ENCODE data around the gene POLR3E.
A peak's percentile ranks its signal among the peaks of the same experiment; 100 is the strongest.
"Not testable (repeated sequence)": the region's sequence is repeated elsewhere in the genome, so short reads cannot be mapped to it uniquely, and the experiment has no call there.

The POLR3E gene

DNA sequence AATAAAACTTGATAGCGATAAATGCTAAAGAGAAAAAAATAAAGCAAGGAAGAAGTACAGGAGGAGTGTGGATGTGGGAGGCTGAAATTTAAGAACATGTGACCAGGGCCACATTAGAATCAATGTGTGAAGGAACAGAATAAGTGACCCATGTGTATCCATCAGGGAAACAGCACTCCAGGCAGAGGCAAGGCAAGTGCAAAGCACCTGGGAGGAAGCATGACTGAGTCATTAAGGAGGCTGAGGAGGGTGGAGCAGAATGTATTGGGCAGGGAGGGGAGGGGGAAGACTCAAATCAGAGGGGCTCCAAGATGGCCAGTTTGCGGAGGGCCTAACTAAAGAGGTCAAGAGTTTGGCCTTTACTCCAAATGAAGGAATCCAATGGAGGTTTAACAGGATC lies 69.2 kb downstream of the POLR3E start:
- DNase-seq (ENCODE audit: low read depth in 2 of 2), result no peak

GRCh38 chr16:22366889-22367288 lies 69.7 kb downstream of the POLR3E start:
- no peak for DNase-seq (ENCODE audit: low read depth in 2 of 2)

DNA sequence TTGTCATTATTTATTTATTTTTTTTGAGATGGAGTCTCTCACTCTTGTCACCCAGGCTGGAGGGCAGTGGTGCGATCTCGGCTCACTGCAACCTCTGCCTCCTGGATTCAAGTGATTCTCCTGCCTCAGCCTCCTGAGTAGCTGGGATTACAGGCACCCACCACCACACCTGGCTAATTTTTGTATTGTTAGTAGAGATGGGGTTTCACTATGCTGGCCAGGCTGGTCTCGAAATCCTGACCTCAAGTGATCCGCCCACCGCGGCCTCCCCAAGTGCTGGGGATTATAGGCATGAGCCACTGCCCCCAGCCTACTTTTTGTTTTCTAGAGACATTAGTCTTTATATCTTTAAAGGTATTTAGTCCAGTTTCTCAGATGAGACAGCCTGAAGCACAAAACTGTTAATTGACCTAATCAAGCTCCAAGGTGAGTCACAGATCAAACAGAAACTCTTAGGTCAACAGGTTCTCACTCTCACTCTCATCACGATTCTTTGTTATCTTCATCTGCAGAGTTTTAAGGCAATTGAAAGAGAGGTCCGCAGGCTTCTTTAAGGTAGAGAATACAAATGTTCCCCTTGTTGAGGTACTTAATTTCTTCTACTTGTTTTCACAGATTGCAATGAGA lies 71.1 kb downstream of the POLR3E start:
- DNase-seq (ENCODE audit: low read depth in 2 of 2), result not testable (repeated sequence)

DNA sequence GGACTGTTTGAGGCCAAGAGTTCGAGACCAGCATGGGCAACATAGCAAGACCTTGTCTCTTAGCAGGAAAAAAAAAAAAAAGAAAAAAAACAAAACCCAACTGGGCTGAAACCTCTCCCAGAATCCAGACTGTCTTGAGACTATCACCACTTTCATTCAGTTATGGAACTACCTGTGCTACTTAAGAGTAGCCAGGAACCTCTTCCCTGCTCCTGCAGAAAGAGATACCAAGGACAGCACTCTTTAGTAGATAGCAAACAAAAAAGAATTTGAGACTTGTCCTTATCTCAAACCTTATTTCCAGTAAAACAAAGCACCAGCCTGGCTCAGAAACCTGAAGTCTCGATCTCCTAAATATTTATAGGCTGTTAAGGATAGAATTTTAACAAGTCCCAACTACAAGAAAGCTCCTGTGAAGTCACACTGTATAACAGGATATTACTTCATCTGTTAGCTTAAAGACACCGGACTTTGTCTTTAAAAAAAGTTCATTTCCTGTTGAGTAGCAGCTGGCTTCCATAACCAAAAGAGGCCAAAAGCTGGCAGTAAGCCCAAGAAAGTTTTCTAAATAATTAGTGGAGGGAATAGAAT lies 72.1 kb downstream of the POLR3E start:
- no peak for DNase-seq (ENCODE audit: low read depth in 2 of 2)

- DNase-seq (ENCODE audit: low read depth in 2 of 2), result no peak
Measured at GRCh38 chr16:22370038-22370820, 73.0 kb downstream of the POLR3E start.

DNA sequence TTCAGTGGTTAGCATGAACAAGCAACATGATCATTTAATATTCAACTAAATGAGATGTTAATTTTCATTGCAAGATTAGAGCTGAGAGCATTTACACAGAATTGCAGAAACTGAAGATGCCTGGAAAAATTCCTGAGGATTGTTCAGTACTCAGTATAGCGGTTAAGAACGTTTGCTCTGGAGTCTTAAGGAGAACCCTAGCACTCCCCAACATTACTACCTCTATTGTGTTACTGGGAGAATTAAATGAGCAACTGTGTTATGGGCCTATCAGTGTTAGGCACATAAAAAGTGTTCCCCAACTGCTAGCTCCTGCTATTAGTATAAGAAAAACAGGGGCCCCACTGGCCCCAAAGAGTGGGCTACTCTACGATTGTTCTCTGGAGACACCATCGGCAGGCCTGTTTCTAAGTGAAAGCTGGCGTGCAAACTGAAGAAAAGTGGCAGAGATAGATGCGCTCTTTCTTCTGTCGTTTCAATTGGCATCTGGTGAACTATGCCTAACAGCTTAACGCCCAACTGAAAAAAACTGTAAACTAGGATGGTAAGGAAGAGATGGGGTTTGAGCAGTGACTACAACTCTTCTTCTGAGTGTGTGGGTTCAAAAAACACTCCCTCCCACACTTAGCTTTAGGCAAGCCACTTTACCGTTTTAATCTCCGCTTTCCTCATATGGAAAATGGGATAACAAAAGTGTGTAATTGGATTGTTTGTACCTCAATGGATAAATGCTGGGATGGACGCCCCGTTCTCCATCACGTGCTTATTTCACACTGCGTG lies 75.9 kb downstream of the POLR3E start:
- no peak for DNase-seq (ENCODE audit: low read depth in 2 of 2)

GRCh38 chr16:22373662-22374310 lies 76.6 kb downstream of the POLR3E start:
- no peak for DNase-seq (ENCODE audit: low read depth in 2 of 2)

DNA sequence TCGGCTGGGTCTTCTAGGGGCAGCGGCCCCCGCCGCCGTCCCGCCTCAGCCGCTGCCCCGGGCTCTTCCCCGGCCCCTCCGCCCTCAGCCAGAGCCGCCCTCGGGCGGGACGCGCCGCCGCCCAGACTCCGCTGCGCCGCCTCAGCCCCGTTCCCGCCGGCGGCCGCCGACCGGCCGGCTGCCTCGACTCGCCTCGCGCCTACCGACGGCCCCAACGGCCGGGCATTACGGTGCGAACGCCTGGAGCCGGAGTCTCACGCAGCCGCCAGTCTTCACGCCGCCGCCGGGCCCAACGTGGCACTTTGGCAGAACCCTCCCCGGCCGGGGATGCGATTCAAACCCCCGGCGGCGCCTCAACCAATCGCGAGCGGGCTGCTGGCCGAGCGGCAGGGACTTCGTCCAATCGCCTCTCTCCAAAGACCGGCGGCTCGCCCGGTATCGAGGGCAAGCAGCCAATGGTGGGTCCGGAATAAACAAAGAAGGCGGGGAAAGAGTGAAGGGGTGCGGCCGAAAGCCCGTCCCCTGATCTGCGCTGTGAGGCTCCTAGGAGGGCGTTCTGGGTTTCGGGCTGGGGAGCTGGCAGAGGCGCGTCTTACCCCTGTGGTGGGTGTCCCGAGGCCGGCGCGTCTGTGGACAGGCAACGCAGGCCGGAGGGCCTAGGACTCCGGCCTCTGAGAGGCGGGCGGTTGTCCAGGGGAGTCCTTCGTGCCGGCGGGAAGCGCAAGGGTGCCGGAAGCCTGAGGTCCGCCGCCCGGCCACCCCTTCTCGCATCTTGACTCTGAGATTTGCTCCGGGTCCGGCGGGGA lies 77.3 kb downstream of the POLR3E start, which contains the start of gene CDR2:
Gene CDR2, minus strand, starts transcription at position 309 of the 806 bp plus-strand sequence. CDS start 310 bp downstream, outside the sequence.
- DNase-seq (ENCODE audit: low read depth in 2 of 2), result peak; percentile 95 to 97

DNA sequence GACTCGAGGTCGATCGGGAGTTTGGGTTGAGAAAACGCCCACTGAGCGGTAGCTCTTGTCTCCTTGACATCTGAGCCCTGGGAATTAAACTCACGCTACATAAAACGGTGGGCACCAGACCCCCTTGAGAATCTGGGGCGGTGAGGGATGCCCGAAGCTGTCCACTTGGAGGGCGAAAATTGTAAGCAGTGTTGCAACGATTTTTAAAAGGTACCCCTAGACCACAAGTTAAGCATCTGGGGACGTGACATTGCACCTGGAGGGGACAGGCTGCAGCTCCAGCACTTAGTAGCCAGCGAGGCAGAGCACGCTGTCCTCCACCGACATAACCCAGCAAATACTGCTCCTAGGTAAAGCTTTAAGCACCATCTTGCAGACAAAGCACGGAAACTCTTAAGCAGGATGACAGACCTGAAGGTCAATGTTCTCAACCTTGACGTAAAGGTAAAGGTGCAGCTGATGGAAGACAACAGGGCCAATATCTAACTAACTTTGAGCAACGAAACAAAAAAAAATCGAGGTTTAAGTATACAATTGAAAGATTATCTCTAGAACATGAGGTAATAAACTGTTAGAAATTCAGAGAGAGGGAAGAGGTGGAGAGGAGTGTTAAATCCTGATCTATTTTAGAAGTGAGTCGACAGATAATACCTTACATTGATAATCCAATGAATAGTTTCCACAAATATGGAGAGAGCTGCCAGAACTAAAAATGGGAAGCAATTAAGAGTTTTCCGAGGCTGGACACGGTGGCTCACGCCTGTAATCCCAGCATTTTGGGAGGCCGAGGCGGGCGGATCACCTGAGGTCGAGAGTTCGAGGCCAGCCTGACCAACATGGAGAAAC lies 78.1 kb downstream of the POLR3E start:
- DNase-seq (ENCODE audit: low read depth in 2 of 2), result no peak

GRCh38 chr16:22375963-22376640 lies 78.9 kb downstream of the POLR3E start:
- DNase-seq (ENCODE audit: low read depth in 2 of 2), result no peak

DNA sequence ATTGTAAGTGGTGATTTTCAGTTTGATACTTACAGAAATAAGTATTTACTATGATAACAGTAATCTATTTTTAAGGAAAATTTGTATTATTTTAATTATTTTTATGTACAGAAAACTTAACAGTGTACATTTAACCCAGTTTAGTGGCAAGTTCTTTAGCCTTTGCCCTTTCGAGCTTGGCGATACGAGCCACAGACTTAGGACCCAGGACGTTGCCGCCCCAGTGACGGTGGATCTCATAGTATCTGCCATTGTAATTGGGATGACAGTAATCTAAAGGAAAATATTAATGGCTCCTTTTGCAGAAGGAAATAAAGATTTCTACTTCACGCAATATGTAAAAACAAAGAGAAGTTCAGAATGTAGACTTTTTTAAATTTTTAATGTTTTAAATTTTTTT lies 82.4 kb downstream of the POLR3E start:
- no peak for DNase-seq (ENCODE audit: low read depth in 2 of 2)

DNA sequence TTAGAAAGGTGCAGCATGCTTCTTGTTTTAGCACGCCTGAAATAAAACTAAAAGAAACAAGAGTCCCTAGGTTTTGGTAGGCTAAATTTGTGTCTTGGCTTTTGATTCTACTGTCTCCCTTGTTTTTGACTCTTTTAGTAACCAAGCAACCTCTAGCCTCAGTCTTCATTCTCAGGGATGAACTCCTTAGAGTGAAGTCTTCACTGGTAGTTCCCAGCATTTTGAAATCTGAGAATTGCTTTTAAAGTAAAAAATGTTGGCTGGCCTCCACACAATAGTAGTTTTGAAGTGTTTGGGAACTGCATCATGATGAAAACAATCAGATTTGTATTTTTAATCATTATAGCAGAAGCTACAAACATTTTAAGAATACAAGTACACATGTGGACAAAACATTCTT lies 83.3 kb downstream of the POLR3E start:
- no peak for DNase-seq (ENCODE audit: low read depth in 2 of 2)

DNA sequence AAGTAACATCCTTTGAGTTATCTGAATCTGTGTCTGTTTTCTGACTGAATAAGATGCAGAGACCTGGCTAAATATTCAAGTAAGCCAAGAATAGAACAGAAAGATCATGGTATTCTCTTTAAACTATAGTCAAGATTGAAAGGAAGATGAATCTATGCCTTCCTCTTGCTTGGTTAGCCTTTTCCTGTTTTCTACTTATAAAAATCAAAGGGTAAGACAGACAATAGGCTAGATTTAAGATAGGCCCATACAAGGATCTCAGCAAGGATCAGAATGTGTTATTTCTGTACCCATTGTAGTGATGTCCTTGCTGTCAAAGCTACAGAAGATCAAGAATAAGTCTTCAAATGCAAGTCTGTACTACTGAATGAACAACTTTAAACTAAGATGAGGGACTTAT lies 84.2 kb downstream of the POLR3E start:
- no peak for DNase-seq (ENCODE audit: low read depth in 2 of 2)

DNA sequence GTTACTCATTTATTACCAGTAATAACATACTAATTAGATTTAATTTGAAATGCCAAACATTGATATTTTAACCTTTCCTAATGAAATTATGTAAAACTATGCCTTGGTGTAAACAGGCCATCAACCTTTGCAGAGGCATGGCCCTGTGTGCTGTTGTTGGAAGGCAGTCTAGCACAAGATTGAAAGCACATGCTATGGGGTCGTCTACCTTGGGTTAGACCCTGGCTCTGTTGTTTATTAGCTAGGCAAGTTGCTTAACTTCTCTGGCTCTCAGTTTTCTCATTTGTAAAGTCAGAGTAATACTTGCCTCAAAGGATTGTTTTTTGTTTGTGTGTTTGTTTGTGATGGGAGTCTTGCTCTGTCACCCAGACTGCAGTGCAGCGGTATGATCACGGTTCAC lies 86.6 kb downstream of the POLR3E start:
- no peak for DNase-seq (ENCODE audit: low read depth in 2 of 2)
